CD4-positive, alpha-beta T cell treated with Interleukin-21 for 1 hour (primary cell): ENCODE results near the gene SOBP.

Experiments
- DNase-seq: peaks from one replicate; pipeline ENCODE4 v3.0.0-alpha.2; 2020

Gene SOBP

DNA sequence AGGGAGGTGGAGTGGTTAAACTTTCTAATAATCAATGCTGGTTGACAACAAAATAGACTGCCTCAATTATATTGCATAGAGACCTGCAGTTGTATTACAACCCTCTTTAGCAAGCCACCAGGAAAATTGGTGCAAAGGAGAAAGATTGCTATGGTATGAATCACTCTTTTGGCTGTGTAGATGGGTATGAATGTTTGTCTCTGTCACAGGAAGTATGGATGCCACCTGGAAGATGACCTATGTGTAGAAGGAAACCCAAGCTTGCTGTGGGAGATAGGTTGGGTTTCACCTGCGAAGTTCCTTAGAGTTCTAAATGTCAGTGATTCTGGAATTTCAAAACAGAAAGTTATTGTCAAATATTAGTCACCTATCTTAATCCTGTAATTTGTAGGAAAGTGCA, 134.6 kb downstream of the SOBP start:
- no peak for DNase-seq

DNA sequence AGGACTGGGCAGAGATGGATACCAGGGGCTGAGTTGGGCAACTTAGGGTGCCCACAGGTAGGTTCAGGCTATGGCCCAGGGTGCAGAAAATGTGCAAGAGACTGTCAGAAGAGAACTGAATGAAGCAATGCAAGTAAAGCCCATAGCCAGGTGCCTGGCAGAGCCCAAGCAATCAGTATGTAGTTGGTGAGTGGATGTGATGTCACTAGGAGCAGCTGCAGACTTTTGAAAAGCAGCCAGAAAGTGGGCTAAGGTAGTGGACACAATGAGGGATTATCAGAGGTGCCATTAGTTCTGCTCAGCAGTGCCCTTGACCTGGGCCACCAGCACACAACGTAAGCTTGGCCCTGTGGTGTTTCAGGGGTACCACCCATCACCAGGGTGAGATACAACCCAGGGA, 135.3 kb downstream of the SOBP start:
- no peak for DNase-seq

DNA sequence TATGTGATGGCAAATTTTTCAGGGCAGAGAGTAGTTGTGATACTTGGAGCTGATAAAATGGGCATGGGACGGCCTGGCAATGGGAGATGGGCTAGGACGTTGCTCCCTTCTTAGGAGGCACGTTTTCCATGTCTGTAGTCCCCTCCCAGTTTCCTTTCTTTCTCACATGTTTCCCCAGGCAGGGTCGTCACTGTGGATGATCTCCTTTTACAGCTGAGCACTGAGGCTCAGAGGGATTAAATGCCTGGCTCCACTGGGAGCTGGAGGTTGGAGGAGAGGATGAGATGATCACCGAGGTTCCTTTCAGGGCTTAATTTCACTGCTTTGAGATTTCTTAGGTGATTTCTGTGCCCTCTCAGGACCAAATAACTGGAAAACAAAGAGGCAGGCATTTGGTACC, 136.7 kb downstream of the SOBP start:
- DNase-seq = no peak

DNA sequence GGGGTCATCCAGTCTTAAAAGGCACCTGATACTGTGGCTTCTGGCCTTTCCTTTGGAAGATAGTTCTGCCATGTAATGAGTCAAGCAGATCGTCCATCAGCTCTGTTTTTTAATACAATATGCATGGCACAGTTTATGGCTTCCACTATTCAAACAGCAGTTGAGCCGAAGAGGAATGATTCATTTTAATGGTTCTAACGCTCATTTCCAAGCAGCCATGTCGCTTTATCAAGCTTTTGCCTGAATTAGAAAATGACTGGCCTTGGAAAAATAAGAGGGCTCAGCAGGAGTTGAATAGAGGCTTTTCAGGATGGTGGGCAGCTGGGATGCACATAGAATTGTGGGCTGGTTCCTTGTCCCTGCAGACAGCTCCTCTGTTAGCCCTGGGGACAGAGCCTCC, 138.1 kb downstream of the SOBP start:
- no peak for DNase-seq

DNA sequence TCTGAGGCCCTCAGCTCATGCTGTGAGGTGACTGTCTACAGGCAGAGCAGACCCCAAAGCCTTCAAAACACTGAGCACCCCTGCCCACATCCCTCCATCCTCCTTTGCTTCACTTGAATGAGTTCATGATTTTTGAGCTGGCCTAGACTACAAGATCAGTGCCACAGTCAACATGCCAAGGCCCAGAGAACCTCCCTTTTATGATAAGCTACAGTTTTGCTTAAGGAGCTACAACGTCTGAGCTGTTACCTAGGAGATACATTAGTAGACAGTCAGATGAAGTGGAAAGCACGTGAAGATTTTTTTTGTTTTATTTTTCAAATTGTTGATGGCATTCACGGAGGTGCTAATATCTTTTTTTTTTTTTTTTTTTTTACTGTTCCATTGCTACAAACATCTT, 139.0 kb downstream of the SOBP start:
- DNase-seq = no peak

DNA sequence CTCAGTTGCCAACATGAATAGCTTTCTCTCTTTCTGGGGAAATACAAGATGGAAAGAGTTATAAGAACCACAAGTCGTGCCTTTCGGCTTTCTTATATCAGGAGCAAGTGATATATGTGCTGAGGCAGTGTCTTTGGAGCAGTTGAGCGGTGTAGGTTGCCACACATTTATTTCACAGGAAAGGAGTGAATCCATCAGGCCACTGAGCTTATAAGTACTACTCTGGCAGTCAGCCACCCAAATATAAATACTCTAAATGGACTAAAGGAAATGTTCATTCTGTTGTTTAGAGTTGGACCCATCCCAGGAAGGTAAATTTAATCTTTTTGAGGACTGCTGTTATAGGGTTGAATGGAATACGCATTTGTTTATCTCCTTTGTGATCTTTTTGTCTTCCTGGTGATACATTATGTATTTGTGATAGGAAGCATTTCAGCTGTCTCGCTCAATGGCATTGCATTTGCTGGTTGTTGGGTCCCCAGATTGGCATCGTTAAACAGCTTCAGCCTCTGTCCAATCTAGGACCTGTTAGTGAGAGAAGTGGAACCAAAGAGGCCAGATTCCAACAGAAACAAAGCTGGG, 139.7 kb downstream of the SOBP start:
- no peak for DNase-seq

DNA sequence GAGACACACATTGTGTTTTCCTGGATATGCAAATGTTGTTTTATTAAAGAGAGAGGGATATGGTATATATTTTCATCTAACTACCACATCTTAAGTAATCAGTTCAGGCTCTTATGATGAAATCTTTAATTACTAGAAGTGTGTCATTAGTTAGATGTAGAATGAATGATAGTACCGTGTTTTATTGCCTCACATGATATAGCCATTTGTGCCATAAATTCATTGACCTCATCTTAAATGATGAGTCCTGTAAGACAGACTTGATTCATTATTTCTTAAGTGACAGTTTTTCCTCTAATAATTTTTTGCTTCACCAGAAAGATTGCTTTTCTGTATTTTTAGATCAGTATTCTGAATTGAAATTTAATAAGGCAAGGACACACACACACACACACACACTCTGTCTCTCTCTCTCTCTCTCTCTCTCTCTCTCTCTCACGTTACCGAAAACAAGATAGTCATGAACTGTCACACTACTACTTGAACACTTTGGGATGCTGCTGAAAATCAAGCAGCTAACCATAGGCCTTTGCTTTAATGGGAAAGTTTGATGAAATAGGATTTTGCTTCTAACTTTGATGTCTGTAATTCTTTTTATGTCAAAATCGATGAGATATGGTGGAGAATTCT, 140.5 kb downstream of the SOBP start:
- DNase-seq = no peak

DNA sequence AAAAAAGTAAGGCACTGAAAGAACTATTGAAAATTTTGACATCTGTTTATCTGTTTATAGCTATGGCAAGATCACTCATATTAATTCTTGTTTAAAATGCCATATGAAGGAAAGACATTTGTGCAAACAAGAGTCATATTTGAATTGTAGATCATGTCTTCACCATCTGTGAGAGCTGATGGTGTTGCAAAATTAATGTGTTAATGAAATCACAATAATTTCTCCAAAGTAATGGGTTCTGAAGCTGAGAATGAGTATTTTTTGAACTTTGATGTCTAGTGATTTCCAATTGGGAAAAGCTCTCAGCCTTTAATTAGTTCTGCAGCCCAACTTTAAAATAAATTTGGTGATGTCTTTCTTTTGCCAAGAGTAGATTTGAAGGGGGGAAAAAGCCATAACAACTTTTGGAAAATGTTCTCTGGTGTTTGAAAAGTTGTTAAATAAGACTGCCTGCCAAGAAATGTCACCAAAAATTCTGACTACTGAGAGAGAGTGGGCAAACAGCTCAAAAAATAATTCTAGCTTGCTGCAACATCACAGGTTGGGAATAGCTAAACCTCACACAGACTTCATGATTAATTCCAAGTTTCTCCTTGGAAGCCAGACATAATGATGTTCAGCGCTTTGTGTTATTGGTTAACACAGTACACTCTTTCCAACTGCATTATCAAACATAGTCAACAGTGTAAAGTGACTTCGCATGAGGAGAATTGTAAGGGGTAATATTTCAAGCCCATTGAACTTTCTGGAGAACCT, 142.6 kb downstream of the SOBP start:
- no peak for DNase-seq

DNA sequence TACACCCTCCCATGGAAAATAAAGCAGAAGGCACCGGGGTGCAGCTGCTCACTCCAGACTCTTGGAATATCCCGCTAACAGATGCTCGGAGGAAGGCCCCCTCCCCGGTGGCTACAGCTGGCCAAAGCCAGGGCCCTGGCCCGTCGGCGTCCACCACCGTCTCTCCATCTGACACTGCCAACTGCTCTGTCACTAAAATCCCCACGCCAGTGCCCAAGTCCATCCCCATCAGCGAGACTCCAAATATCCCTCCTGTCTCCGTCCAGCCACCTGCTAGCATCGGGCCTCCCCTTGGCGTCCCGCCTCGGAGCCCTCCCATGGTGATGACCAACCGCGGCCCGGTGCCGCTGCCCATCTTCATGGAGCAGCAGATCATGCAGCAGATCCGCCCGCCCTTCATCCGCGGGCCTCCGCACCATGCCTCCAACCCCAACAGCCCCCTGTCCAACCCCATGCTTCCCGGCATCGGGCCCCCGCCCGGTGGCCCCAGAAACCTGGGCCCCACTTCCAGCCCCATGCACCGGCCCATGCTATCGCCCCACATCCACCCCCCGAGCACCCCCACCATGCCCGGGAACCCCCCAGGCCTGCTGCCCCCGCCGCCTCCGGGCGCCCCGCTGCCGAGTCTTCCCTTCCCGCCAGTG, 143.9 kb downstream of the SOBP start:
- DNase-seq = no peak

DNA sequence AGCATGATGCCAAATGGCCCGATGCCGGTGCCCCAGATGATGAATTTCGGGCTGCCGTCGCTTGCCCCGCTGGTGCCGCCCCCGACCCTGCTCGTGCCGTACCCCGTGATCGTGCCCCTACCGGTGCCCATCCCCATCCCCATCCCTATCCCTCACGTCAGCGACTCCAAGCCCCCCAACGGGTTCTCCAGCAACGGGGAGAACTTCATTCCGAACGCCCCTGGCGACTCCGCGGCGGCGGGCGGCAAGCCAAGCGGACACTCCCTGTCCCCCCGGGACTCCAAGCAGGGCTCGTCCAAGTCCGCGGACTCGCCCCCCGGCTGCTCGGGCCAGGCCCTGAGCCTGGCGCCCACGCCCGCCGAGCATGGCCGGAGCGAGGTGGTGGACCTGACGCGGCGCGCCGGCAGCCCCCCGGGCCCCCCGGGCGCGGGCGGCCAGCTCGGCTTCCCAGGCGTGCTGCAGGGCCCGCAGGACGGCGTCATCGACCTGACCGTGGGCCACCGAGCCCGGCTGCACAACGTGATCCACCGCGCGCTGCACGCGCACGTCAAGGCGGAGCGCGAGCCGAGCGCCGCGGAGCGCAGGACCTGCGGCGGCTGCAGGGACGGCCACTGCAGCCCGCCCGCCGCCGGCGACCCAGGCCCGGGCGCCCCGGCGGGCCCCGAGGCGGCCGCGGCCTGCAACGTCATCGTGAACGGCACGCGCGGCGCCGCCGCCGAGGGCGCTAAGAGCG, 144.6 kb downstream of the SOBP start:
- no peak for DNase-seq

DNA sequence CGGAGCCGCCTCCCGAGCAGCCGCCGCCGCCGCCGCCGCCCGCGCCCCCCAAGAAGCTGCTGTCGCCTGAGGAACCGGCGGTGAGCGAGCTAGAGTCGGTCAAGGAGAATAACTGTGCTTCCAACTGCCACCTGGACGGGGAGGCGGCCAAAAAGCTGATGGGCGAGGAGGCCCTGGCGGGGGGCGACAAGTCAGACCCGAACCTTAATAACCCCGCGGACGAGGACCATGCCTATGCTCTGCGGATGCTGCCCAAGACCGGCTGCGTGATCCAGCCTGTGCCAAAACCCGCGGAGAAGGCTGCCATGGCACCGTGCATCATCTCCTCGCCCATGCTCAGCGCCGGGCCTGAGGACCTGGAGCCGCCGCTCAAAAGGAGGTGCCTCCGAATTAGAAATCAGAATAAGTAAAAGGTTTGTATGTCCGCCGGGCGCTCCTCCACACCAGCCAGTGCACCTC, 145.2 kb downstream of the SOBP start:
- DNase-seq = no peak

DNA sequence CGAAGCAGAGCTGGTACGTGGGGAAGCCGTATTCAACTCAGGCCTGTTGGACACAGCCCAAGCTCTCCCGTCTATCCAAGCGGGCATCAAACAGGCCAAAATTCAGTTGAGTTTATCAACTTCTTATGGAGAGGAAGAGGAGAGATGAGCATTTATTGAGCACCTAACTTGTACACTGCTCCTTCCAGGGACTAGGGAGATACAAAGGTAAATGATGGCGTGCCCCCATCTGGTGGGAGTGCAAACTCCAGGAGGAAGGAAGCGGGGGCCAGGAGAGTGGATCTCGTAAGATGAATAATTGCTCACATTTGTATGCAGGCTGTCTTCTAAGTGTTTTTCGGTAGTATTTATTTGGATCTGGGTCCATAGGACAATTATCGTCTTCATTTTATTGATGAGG, 146.6 kb downstream of the SOBP start:
- DNase-seq = no peak

DNA sequence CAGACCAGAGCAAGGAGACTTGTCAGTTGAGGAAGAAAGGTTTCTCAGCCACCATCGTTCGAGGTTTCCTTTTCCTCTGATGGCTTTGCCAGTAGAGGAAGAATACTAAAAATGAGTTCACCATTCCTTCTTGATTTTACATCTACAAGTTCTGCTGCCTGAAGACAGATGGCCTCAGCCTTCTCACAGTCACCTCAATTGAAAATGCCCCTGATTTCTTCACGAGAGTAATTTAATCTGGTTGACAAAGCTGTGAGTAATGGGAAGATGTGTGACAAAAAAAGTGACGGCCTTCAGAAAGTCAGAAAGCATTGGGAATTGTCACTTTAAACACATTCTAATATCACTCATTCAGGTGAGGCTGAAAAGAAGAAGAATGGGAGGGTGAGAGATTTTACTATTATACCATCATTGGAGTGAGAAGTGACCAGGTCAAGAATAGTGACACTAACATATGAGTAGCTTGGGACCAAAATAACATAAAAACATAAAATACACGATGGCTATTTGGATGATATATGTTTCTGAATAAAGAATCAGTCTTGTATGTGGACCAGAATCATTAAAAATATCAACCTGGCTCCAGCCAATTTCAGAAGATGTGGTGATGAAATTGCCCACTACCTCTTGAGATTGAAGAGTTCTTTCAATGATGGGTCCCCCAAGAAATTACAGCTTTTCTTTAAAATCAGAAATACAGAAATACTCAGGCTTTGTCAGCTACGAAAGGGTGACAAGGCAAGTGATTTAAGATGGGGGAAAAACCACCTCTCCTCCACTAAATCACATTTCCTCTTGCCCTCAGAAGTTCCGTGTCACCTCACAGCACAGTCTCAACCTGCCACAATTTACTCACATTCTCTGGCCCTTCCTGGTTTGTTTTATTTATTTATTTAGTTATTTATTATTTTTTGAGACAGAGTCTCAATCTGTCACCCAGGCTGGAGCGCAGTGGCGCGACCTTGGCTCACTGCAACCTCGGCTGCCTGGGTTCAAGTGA, 147.7 kb downstream of the SOBP start:
- no peak for DNase-seq

DNA sequence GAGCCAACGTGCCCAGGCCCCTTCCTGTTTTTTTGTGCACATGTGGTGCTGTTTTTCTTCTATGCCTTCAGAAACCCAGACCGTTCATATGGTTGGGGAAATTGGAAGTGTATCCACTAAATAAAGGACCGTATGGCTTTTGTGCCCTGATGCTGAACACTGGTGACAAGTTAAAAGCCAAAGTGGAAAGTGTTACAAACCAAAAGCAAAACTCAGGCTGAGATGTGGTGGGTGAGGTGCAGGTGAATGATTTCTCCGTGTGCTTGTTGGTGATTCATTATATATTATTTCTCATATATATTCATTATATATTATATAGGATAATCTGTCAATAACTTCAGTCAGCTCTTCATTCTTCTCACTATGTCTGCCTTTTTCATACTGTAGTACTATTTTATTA, 148.6 kb downstream of the SOBP start:
- no peak for DNase-seq

DNA sequence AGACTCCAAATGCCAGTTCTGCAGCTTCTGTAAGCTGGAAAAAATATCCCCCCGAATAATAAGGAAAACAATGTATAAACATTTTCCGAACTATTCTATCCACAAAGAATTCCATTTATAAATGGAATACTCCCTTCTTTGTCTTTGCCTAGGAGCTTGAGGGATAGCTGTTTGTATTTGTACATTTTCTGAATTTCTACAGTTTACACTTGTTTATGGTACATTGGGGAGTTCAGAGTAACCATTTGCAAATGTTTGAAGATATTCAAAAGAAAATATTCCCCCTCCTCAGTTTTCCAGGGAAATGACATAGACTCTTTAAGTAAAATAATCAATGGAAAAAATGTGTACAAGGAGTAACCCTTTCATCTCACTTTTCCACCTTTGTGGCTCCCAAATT, 149.6 kb downstream of the SOBP start:
- DNase-seq = no peak

DNA sequence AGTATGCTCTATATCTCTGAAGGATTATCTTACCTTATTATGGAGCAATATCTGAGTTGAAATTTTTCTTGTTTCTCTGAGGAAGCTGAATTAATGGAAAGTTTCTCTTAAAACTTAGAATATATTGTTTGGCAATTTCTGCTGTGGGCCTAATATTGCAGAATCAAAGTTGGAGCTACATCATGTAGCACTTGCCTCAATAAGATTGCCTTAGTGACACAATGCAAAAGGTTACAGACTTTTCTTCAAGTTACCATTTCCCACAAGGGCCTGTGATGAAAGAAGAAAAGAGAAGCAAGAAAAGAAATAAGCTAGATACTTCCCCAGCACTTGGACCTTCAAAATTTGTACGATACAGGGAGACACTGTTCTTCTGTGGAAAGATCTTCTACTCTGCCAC, 151.2 kb downstream of the SOBP start:
- DNase-seq = no peak

DNA sequence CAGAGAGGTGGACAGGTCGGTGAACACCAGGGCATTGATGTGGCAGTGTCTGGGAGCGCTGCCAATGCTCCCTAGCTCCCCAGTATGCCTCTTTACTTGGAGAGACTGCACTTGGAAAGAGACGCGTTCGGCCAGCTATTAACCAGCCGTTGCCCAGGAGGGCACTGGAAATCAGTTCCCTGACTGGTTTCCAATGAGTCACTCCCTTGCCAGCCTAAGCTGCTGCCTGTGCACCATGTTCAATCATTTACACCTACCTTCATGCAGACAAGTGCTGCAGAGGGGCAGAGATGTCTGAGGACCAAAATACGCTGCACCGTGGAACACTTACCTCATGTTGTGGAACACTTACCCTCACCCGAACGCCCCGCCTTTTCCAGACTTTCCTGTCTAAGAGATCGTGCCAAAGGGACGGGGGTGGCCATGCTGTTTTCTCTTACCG, 151.6 kb downstream of the SOBP start:
- DNase-seq = no peak

DNA sequence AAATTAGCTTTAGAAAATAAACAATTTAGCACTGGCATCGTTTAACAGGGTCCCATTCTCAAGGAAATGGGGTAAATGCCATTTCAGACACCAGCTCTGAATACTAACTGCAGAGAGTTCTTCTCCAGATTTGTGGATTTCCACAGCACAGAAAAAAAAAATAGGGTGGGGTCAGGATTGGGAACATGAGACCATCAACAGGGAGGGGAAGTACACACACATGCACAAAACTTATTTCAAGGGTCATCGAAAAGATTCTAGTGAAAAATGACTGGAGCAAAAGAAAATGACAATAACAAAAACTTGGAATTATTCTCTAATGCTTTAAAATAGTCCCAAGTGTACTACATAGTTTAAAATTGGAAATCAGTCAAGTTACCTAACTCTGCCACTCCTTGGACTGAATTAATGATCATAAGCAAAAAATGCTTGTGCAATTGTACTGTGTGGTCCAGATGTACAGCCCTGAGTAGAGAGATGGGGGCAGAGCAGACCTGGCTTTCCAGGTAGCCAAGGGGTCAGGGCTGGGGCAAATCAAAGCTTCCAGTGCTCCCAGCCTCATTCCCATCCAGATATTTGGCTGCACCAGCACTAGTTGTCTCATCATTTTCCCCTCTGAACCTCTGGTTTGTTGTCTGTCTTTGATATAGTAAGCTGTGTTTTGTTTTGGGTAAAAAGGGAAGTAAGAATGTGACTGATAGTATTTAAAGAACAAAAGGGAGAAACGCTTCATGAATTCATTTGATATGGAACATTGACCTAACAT, 152.4 kb downstream of the SOBP start:
- DNase-seq = no peak

DNA sequence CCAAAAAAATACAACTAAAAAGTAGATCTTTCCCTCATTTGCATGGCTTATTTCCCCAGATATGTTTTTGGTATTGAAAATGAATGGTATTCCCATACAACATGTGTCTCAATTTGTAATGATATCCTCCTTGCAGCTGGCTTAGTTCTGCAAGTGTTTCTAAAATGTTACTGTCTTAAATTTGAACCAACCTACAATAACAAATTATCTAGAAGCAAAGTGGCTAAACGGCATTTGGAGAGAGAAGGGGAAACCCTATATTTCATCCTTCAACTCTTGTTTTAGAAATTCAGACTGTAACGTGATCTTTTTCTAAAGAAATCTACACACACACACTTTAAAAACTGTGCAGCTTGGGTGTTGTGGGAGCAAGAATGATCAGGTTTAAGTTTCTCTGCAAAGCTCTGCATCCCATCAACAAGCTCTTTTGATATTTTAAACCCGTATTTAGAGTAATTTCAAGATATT, 153.0 kb downstream of the SOBP start:
- no peak for DNase-seq

DNA sequence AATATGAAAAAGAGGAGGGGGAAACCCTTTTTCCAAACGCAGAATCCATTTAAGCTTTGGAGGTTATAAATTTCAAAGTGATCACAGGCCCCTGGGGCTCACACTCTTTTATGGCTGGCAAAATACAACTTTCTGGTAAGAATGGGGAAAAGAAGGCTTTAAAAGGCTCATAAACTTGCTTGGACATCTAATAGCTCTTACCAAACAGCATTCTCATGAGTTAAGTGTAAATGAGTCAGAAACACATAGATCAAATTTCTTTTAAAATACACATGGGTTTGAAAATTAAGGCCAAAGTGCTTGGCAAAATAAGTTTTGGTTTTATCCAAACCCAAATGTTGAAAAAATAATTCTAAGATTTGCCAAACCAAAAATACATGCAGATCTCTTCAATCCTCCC, 154.6 kb downstream of the SOBP start:
- no peak for DNase-seq

DNA sequence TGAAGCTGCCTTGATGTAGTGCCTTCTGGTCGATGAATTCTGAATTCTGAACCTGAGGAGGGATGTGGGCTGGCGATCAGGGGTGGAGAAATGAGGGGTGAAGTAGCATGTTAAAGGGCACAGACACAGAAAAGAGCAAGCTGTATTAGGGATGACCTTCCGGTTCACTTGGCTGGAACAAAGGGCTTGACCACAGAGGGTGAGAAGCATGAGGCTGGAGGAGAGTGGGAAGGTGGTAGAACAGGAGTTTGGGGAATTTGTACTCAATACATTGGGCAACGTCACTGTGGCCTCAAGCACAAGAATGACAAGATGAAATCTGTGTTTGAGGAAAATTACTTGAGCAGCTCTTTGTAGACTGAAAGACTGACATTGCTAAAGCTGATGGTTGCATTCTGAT, 155.8 kb downstream of the SOBP start:
- no peak for DNase-seq
